Measurements from ENCODE around the gene TNFRSF4. TPM values are rescaled to one million over a fixed set of nuclear protein-coding genes. Genes with fewer than 3 reads are reported as not detected.

The TNFRSF4 gene
- total RNA-seq, 1 experiment from 2014 or later, result 0.37 TPM

DNA sequence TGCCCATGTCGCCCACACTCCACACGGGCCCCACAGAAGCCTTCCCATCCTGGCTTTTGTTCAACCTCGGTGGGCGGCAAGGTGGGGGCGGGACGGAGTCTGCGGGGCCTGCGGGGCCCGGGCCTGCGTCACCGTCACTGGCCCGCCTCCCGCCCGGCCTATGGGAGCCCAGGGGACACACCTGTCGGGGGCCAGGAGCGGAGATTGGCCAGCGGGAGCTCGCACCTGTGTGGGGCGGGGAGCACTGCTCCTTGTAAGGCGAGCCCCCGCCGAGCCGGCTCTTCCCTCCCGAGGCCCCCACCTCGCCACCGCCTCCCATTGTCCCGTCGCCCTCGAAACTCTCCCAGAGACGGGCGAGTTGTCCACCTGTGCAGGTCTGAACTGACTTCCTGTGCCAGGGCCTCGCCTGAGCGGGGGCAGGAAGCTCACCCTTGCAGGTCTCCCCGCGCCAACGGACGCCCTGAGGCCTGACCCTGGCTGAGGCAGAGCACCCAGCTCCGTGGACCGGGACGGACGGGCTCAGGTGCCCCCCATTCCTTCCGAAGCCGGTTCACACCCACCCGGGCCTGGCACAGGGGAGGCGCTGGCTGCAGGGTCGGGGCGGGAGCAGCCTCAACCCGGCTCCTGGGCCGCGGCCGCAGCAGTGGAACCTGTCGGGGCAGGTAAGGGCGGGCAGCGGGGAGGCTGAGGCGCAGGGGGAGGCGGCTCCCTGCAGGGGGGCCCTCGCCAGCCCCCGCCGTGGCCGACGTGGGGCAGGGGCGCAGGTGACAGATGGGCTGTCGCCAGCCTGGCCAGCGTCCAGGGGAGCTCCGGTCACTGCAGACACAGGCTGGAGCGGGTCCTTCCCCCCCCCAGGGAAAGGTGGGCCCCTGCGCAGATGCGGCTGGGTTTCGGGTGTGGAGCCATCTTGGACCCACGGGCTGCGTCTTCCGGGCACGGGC is 51.1 kb downstream of the TNFRSF4 start (continued):
- TF ChIP-seq, protein P1, sequence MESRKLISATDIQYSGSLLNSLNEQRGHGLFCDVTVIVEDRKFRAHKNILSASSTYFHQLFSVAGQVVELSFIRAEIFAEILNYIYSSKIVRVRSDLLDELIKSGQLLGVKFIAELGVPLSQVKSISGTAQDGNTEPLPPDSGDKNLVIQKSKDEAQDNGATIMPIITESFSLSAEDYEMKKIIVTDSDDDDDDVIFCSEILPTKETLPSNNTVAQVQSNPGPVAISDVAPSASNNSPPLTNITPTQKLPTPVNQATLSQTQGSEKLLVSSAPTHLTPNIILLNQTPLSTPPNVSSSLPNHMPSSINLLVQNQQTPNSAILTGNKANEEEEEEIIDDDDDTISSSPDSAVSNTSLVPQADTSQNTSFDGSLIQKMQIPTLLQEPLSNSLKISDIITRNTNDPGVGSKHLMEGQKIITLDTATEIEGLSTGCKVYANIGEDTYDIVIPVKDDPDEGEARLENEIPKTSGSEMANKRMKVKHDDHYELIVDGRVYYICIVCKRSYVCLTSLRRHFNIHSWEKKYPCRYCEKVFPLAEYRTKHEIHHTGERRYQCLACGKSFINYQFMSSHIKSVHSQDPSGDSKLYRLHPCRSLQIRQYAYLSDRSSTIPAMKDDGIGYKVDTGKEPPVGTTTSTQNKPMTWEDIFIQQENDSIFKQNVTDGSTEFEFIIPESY (IDR thresholded peaks at IDR 0.05; ENCODE audit: extremely low read depth, insufficient replicate concordance, low read length), result no peak
- TF ChIP-seq, protein P2, sequence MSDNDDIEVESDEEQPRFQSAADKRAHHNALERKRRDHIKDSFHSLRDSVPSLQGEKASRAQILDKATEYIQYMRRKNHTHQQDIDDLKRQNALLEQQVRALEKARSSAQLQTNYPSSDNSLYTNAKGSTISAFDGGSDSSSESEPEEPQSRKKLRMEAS (IDR thresholded peaks at IDR 0.05), result no peak
- TF ChIP-seq FOSL1 (IDR thresholded peaks at IDR 0.05; ENCODE audit: low read depth), result no peak
- TF ChIP-seq POLR2AphosphoS5 (IDR thresholded peaks at IDR 0.05; ENCODE audit: low read depth, low read length), result peak; percentile 99
- TF ChIP-seq ELF1 (IDR thresholded peaks at IDR 0.05; ENCODE audit: borderline replicate concordance, low read depth), result no peak

DNA sequence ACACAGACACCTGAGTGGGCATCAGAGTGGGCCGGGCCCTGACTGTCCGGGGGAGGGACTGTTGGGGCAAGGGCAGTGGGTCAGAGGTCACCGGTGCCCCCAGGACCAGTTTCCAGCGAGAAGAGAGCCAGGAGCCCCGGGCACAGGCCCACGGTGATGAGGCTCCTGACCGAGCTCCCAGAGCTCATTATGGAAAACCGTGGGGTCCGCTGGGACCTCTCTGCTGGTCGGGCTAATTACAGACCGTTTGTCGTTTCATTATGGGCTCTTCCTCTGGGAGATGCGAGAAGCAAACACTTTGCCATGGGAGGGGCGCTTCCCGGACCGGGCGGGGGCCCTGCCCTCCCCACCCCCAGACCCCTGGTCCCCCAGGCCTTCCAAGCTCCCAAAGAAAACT is 52.3 kb downstream of the TNFRSF4 start:
- H3K36me3 ChIP-seq (ENCODE audit: control insufficient read depth in 1 of 2, insufficient read depth in 2 of 2, low read length in 2 of 2), result no peaks in the 10 kb centered on the region
- CTCF ChIA-PET, result no interaction called here
- H3K4me1 ChIP-seq (ENCODE audit: control insufficient read depth in 1 of 2, insufficient read depth in 2 of 2, low read length in 2 of 2), result peaks cover 26 to 59% of the 10 kb centered on the region in 2 experiments
- H3K4me2 ChIP-seq (ENCODE audit: low read length), result peak overlapping the region; percentile 93
- peaks cover 38% of the 10 kb centered on the region for H3K79me2 ChIP-seq (ENCODE audit: insufficient read depth, low read length)
- intact Hi-C loops (cut with micrococcal nuclease), result loop anchor here (5.0 kb wide), 1 partner anchor 46 kb away; the partner anchor contains the start of gene TNFRSF18
- BruUV-seq (replicated peaks), result no TSS peak
- H3K9ac ChIP-seq (ENCODE audit: low read length), result peak overlapping the region; percentile 96; the same call in 1 of the 2 replicates
- RAD21 ChIA-PET (ENCODE audit: low non-redundant PET in 1 of 2, low total read pairs in 2 of 2, uncharacterized antibody in 2 of 2, unreplicated experiment in 2 of 2), result no interaction called here
- no peak overlapping the region for H2AFZ ChIP-seq (ENCODE audit: low read depth, low read length, poor library complexity, severe bottlenecking)
- peak overlapping the region; percentile 67; the same call in 1 of the 2 replicates for H3K27ac ChIP-seq (ENCODE audit: low read depth, low read length)
- no peak for ATAC-seq
- no peaks in the 10 kb centered on the region for H3K9me3 ChIP-seq (ENCODE audit: control insufficient read depth in 1 of 2, insufficient read depth in 1 of 2, low read depth in 1 of 2, low read length in 2 of 2)
- no peaks in the 10 kb centered on the region for H3K9me2 ChIP-seq (ENCODE audit: insufficient read depth)
- no peak for DNase-seq (ENCODE audit: low read depth, low spot score)
- no peaks in the 10 kb centered on the region for H3K27me3 ChIP-seq (ENCODE audit: insufficient read depth, low read length)
- POLR2A ChIA-PET, result interaction anchor here (1.3 kb wide), 1 partner anchor 147 kb away, joined by 5 read pairs; no protein-coding TSS in a partner anchor
- no peaks in the 10 kb centered on the region for H4K20me1 ChIP-seq (ENCODE audit: insufficient read depth)
- H3K4me3 ChIP-seq (replicated peaks in 1 of 2; ENCODE audit: low read depth in 1 of 2, low read length in 2 of 2), result no peak overlapping the region
- TF ChIP-seq YY1 (IDR thresholded peaks at IDR 0.05; ENCODE audit: extremely low read depth, insufficient replicate concordance, low read depth, low read length) (no peak), CBX3 (IDR thresholded peaks at IDR 0.05; ENCODE audit: low read depth) (no peak), ZNF274 (IDR thresholded peaks at IDR 0.05; ENCODE audit: low read depth, low read length) (no peak), EZH2phosphoT487 (IDR thresholded peaks at IDR 0.05; ENCODE audit: borderline replicate concordance) (no peak), RAD21 (IDR thresholded peaks at IDR 0.05; ENCODE audit: low read depth) (no peak), CEBPB (IDR thresholded peaks at IDR 0.05; ENCODE audit: low read depth) (no peak), EGR1 (IDR thresholded peaks at IDR 0.05; ENCODE audit: low read depth) (no peak), SIN3A (IDR thresholded peaks at IDR 0.05; ENCODE audit: low read depth) (no peak), ELF1 (IDR thresholded peaks at IDR 0.05; ENCODE audit: borderline replicate concordance, low read depth) (no peak), SP1 (IDR thresholded peaks at IDR 0.05; ENCODE audit: low read depth) (no peak), POLR2AphosphoS5 (IDR thresholded peaks at IDR 0.05; ENCODE audit: low read depth, low read length) (no peak), EZH2 (IDR thresholded peaks at IDR 0.05) (no peak)
- TF ChIP-seq, protein P1 (IDR thresholded peaks at IDR 0.05; ENCODE audit: extremely low read depth, insufficient replicate concordance, low read length), result no peak
- TF ChIP-seq, protein P3, sequence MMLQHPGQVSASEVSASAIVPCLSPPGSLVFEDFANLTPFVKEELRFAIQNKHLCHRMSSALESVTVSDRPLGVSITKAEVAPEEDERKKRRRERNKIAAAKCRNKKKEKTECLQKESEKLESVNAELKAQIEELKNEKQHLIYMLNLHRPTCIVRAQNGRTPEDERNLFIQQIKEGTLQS (IDR thresholded peaks at IDR 0.05), result no peak
- TF ChIP-seq, protein P4, sequence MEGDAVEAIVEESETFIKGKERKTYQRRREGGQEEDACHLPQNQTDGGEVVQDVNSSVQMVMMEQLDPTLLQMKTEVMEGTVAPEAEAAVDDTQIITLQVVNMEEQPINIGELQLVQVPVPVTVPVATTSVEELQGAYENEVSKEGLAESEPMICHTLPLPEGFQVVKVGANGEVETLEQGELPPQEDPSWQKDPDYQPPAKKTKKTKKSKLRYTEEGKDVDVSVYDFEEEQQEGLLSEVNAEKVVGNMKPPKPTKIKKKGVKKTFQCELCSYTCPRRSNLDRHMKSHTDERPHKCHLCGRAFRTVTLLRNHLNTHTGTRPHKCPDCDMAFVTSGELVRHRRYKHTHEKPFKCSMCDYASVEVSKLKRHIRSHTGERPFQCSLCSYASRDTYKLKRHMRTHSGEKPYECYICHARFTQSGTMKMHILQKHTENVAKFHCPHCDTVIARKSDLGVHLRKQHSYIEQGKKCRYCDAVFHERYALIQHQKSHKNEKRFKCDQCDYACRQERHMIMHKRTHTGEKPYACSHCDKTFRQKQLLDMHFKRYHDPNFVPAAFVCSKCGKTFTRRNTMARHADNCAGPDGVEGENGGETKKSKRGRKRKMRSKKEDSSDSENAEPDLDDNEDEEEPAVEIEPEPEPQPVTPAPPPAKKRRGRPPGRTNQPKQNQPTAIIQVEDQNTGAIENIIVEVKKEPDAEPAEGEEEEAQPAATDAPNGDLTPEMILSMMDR (IDR thresholded peaks at IDR 0.05 in 2 of 3, conservative IDR thresholded peaks at IDR 0.05 in 1 of 3; ENCODE audit: borderline replicate concordance in 1 of 3, insufficient read depth in 1 of 3, low read depth in 2 of 3, low read length in 2 of 3), result no peak

Data from HCT116 (cell line).